ENCODE data around the gene CPNE5.

DNA sequence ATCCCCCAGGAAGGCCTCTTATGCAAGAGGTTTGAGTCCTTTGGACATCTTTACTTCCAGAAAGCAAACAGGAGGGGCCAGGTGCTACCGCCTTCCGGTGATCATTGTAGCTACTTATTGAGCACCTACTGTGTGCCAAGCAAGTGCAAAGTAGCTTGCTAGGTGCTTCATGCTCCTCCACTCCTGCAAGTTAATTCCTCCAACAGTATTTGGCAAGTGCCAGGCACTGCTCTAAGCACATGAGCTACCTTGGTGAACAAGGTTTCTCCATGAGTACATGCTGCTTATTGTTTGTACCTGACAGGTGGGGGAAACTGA is 2.3 kb downstream of the CPNE5 start:
- TF ChIP-seq, protein P1, sequence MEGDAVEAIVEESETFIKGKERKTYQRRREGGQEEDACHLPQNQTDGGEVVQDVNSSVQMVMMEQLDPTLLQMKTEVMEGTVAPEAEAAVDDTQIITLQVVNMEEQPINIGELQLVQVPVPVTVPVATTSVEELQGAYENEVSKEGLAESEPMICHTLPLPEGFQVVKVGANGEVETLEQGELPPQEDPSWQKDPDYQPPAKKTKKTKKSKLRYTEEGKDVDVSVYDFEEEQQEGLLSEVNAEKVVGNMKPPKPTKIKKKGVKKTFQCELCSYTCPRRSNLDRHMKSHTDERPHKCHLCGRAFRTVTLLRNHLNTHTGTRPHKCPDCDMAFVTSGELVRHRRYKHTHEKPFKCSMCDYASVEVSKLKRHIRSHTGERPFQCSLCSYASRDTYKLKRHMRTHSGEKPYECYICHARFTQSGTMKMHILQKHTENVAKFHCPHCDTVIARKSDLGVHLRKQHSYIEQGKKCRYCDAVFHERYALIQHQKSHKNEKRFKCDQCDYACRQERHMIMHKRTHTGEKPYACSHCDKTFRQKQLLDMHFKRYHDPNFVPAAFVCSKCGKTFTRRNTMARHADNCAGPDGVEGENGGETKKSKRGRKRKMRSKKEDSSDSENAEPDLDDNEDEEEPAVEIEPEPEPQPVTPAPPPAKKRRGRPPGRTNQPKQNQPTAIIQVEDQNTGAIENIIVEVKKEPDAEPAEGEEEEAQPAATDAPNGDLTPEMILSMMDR (IDR thresholded peaks at IDR 0.05), result no peak
- TF ChIP-seq POLR2A (IDR thresholded peaks at IDR 0.05), result no peak
- no peak for TF ChIP-seq EP300 (IDR thresholded peaks at IDR 0.05)
